ENCODE results near the gene ZFPL1.

The ZFPL1 gene

DNA sequence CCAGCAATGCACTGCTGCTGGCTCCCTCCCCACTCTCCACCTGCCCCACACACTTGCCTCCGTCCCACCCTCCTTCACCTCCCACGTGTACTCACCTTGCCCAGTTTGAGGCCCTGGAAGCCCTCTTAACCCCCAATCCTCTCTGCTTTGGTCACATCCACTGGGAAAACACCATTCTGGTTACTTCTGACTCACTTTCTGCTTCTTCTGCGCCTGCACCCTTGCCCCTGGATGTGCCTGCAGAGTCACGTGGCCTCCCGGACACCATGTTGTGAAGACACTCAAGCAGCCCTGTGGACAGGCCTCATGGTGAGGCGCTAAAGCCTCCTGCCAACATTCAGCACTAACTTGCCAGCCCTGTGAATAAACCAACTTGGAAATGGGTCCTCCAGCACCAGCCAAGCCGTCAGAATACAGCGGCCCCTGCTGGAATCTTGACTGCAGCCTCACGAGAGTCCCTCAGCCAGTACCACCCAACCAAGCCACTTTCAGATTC, 23.1 kb upstream of the ZFPL1 start:
- DNase-seq (ENCODE audit: low read depth), result no peak

DNA sequence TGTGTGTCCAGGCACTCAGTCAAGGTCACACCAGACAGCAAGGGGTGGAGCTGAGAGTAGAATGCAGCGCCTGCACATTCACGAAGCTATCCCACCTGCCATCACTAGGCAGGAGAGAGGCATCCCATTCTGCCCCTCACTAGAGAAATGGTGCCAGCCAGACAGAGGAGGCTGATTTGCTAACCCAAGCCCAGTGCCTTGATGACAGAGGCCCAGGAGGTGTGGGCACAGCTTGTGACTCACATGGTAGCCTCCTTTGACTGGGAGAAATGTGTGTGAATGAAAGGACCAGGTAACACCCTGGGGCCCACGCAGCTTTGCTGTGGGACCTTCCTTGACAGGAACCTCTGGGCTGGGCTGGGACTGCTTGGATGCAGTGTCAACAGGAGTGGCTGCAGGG, 20.5 kb upstream of the ZFPL1 start:
- no peak for DNase-seq (ENCODE audit: low read depth)

DNA sequence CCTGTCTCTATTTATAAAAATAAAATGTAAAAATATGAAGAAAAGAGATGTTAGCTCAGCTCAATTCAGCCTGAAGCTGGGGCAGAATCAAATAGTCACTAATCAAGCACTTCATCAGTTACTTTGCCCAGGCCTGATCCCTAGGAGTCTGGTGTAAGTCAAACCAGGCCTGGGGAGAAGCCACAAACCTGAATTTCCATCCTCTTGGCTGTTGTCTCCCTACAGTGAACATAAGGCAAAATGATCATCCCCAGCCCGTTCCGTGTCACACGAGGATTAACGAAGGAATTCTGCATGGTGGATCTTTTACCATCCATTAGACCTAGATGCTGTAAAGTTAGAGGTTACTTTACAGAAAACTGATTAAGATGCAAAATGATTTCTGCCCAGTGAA, 19.2 kb upstream of the ZFPL1 start:
- no peak for DNase-seq (ENCODE audit: low read depth)

DNA sequence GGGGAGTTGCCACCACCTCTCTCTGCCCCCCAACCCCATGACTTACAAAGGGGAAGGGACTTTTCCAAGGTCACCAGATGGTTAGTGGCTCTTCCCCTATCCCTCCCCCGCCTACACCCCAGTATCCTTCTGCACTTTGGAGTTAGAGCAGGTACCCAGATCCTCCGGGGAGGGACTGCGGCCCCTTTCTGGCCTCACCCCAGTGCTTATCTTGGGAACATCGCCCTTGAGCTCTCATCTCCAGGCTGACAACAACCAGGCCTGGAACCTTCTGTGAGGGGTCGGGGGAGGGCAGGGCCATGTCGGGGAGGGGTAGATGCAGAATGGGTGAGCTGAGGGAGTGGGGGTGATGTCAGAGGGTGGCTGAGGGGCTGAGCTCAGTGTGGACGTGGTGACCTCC, 18.2 kb upstream of the ZFPL1 start:
- DNase-seq (ENCODE audit: low read depth), result no peak

DNA sequence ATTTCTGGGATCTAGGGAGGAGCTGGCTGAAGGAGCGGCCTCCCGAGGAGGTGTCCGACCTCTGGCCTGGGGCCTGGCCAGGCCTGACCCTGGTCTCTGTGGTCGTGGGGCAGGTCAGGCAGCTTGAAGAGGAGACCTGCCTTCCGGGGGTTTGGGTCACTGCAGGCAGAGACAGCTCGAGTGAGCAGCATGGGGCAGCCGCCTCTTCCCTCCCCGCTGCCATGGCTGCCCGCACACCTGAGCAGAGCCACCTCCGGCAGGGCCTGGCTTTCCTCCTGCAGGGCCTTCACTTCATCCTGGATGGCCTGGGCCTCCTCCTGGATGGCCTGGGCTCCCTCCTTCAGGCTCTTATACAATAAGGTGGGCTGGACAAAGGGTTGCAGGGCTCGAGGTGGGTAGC, 17.7 kb upstream of the ZFPL1 start:
- no peak for DNase-seq (ENCODE audit: low read depth)

DNA sequence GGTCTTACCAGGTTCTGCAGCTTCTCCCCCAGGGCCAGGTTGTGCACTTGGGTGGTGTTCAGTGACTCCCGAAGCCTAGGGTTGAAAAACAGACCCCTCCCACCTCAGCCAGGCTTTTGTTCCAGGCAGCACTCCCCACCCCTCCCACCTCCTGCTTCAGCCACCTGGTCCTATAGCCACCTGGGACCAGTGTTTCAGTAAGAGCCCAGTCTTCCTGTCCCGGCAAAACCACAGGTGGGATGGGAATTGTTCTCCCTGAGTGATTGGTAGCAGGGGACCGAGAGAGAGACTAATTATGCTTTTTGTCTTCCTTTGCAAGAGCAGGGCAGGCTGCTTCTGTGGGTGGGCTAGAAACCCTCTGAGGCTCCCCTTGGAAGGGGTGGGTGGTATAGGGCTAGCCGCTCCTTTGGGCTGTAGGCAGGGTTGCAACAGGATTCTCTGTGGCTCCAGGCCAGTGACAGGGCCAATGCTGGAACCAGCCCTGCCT, 17.2 kb upstream of the ZFPL1 start:
- no peak for DNase-seq (ENCODE audit: low read depth)

DNA sequence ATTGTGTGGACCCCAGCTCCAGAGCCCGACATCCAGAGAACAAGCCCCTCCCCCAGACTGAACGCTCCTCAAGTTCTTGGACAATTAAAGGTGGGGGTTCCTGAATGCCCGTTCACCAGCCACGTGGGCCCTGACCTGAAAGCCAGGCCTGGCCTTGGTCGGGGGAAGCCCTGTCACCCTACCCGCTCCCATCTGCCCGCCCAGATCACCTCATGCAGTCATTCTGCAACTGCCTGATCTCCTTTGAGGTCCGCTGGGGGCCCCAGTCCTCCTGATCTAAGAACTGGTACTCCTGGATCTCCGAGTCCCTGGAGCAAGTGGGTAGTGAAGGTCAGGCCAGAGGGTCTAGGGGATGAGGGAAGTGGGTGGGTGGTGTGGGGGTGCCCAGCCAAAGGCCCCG, 16.6 kb upstream of the ZFPL1 start:
- DNase-seq (ENCODE audit: low read depth), result no peak

DNA sequence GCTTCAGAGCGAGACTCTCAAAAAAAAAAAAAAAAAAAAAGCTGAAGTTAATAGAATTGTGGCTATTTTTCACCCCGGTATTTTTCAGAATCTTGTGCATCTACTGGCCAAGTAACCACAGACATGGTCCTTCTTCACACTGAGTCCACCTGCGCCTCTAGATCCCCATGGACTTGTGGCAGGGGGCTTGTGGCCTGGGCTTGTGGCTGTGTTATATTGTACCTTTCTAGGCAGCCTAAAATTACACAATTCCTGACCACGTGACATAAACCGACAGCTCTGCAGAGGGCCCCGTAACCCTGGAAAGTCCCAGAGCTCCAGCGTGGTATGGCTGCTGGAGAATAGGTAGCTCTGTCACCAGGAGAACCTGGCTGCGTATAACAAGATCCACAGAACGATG, 14.8 kb upstream of the ZFPL1 start:
- no peak for DNase-seq (ENCODE audit: low read depth)

DNA sequence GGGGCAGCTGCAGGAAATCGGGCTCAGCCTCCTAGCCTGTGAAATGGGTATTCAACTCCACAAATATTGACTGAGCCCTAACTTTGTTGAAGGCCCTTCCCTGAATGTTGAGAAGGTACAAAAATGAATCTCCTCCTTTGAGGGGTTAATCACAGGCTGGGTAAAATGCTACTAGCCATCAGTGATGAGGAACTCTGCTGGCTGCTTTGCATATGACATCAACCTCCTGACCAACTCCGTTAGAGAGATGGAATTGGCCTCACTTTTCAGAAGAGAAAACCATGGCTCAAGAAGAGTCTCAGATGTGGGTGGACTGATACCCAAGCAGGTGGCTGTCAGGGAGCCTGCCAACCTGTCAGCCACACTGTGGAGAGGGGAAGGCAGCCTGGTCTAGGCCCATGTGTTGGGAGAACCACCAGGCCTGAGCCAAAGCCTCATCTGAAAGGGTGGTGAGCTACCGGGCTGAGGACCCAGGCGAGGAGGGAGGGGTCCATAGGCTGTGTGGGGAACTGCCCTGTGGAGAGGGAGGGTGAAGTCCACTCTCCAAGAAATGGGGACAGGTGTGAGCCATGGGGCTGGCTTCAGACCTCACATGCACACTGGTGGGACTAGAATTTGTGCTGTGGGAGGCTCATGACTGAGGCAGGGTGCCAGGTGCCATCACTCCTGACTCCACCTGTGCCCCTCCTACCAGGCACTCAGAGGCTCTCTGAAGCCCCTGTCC, 12.0 kb upstream of the ZFPL1 start:
- no peak for DNase-seq (ENCODE audit: low read depth)

DNA sequence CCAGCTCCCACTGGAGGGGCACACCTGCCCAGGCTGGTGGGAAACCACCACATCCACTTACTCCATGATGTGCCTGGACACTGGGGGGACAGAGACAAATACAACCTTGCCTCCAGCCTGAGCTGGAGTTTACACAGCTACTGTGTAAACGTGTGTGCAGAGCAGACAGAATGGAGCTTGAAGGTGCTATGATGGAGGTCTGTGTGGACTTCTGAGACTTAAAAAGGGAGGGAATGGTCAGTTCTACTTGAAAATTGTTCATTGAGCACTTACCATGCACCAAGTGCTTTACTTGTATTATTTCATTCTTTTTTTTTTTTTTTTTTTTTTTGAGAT, 11.4 kb upstream of the ZFPL1 start:
- no peak for DNase-seq (ENCODE audit: low read depth)

DNA sequence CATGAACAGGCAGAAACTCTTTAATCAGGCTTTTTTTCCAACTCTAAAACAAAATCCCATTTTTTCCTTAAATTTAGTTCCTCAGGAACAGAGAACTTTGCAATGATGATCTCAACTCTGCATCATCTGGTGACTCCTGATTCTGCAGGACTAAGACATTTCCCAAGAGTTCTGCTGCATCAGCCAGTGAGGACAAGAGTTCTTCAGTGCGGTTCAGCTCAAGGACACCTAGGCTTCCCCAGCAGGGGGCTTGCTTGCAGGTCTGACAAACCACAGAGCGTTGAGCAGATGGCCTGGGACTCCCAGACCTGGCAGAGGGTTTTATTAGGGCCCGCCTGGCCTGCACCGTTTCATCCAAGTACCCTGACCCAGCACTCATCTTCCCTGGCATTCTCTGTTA, 6.6 kb upstream of the ZFPL1 start:
- DNase-seq (ENCODE audit: low read depth), result no peak

DNA sequence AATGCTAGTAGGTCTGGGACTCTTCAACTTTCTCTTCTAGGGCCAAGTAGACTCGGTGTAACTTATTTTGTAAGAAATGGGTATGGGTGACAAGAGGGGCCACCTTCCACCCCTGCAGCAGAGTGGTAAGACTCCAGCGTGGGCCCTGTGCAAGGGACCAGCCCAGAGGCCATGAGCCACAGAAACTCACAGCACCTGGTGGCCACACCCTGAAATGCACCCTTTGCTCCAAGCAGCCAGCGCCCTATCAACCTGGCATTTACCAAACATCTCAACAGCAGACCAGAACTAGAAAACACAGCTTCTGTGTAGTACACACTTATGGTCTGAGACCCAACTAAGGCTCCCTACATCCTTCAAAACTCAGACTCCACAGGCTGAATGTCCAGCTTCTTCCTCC, 5.9 kb upstream of the ZFPL1 start:
- peak; percentile 29 for DNase-seq (ENCODE audit: low read depth)

DNA sequence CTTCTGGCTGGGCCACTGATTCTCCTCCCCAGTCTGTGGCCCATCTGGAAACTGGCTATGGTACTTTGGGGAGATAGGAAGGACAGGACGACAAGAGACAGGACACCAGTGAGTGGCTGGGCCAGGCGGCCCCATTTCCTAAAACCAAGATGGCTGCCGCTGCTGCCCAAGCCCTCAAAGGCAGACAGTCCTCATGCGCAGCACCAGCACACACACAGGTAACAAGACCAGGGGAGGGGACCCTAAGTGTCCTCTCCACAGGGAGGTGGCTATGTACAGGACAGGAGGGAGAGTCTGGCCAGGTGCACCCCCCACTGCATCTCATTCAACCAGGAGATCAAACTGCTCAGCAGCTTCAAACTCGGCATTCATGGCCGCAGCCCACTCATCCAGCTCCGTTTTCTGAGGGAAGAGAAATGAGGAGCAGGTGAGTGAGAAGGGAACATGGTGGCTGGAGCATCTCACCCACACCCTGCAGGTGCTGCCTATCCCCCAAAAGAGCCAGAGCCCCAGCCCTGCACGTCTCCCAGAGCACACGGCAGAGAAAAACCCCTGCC, 5.2 kb upstream of the ZFPL1 start:
- DNase-seq (ENCODE audit: low read depth), result no peak

DNA sequence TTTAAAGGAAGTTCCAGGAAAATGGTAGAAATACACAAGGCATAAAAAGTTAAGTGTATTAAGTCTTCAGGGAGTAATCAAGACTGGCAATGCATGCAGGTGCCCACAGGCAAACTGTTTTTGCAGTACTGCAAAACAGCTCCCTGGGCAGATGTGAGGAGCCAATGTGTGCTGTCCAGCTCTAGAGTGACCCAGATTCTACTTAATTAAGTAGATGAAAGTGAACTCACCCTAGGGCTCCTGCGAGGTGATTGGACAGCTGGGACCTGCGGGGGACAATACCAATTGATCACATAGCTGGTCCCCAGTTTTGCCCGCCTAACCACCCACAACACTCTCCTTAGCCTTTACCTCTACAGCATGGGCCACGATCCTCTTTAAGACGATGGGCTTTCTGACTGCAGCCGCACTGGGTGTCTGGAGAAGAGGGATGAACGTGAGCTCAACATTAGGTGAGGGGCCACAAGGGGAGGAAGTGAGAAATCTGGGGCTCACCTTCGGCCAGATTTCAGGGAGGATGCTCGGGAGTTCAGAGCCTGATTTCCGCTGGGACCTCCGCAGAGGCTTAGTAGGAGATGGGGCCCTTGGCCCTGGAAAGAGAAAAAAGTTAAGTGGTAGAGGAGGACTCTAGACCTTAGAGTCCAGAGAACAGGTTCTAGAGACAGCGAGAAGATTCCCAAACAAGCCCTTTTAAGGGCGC, 738 bp upstream of the ZFPL1 start:
- DNase-seq (ENCODE audit: low read depth), result no peak

DNA sequence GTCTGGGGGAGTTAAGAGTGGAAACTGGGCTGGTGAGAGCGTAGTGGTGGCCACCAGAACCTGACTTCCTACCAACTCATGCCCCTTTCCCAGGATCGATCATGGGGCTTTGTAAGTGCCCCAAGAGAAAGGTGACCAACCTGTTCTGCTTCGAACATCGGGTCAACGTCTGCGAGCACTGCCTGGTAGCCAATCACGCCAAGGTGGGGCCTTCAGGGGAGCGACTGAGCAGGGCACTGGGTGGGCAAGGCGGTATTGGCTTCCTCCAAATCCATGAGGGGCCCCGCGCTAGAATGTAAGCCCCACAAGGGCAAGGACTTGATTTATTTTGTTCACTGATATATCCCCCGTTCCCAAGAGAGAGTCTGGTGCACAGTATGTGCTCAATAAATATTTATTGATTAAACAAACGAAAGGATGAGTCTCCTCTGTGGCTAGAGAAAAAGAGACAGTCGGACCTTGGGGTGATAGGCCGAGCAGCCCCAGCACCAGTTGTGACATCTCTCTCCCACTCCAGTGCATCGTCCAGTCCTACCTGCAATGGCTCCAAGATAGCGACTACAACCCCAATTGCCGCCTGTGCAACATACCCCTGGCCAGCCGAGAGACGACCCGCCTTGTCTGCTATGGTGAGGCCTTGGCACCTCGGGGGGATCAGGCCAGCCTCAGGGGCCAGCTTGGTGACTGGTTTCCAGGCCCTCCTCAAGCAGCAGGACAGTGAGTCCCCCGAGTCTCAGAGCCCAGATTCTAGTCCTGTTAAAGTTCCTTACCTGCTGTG, 765 bp downstream of the ZFPL1 start:
- no peak for DNase-seq (ENCODE audit: low read depth)

DNA sequence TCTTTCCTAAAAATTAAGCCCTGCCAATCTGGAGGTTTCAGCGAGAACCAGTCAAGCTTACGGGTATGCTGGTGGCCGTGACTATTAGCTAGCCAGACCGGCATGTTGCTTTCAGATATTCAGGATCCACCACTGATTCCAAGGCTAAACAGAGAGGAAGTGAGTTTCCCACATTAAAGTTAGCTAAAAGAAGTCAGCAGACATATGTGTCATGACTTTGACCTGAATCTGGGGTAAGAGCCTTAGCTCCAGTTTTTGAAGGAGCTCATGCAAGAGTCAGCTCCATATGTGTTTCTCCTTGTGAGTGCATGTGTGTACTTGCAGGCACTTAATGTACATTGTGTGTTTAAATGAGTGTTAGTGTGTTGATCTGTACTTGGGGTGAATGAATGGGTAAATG, 1.4 kb downstream of the ZFPL1 start:
- no peak for DNase-seq (ENCODE audit: low read depth)

DNA sequence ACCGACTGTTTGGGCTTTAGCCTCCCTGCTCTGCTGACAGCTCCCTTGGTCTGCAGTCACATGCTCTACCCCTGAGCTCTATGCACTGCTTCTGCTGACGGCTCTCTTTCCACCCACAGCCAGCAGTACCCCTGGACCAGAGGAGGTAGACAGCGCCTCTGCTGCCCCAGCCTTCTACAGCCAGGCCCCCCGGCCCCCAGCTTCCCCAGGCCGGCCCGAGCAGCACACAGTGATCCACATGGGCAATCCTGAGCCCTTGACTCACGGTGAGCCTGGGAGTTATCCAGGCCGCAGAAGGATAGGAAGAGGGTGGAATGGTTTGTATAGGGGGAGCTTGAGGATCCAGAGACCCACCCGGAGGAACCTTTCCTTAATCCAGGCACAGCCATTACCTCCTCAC, 2.8 kb downstream of the ZFPL1 start:
- DNase-seq (ENCODE audit: low read depth), result no peak

DNA sequence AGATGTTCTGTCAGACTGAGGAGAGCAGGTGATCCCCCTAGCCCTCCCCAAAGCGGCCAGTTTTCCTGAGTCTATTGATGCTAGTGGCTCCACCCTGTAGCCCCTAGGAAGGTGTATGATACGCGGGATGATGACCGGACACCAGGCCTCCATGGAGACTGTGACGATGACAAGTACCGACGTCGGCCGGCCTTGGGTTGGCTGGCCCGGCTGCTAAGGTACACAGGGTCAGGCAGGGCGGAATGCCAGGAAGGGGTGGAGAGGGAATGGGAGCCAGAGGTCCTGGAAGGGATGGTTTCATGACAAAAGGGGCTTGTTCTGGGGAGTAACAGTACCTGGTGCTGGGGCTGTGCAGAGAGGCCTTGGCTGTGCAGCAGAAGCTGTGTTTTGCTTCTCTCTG, 3.2 kb downstream of the ZFPL1 start:
- DNase-seq (ENCODE audit: low read depth), result no peak

DNA sequence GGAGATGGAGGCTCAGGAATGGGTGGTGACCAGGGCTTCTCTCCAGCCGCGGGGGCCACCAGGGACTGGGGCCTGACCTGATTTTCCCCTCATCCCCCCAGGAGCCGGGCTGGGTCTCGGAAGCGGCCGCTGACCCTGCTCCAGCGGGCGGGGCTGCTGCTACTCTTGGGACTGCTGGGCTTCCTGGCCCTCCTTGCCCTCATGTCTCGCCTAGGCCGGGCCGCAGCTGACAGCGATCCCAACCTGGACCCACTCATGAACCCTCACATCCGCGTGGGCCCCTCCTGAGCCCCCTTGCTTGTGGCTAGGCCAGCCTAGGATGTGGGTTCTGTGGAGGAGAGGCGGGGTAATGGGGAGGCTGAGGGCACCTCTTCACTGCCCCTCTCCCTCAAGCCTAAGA, 3.8 kb downstream of the ZFPL1 start:
- DNase-seq (ENCODE audit: low read depth), result no peak

DNA sequence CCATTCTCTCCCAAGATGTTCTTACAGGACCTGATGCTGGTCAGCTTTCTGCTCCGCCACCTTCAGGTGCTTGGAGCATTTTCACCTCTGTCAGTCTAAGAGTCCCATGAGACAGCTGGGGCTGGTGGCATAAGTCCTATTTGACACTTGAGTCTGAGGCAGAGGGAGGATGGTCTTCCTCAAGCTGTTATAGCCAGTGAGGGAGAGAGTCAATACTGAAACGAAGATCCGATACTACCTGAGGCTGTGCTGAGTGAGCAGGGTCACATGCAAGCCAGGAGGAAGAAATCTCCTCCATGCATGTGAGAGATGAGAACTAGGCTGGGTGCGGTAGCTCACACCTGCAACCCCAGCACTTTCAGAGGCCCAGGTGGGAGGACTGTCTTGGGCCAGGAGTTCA, 5.6 kb downstream of the ZFPL1 start:
- DNase-seq (ENCODE audit: low read depth), result no peak

DNA sequence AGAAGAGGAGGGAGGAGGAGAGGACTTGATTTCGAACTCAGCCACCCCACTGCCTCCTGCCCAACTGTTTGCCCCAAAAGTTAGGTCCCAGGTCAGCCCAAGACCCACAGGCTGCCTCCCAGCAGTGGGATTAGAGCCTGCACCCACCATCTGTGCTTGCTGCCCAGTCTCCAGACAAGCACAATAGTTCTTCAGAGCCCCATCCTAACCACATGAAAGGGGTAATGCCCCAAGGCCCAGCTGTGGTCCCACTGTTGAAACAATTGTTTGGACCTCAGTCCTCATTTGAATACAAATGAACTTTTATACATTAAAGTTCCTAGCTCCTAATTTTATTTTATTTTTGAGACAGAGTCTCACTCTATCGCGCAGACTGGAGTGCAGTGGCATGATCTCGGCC, 6.6 kb downstream of the ZFPL1 start:
- no peak for DNase-seq (ENCODE audit: low read depth)

DNA sequence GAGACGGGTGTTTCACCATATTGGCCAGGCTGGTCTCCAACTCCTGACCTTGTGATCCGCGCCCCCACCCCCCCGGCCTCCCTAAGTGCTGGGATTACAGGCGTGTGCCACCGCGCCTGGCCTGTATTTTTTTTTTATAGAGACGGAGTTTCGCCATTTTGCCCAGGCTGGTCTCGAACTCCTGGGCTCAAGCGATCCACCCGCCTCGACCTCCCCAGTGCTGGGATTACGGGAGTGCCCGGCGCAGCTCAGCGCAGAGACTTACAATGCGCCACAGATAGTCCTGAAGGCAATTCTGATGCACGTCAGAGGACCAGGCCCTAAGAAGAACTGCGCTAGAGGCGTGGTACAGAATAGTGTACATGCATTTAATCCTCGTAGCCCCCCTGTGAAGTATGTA, 11.4 kb downstream of the ZFPL1 start:
- no peak for DNase-seq (ENCODE audit: low read depth)
